Upper lobe of right lung (tissue), 1 donor: ENCODE results near the gene POGLUT3. TPM values are rescaled to one million over a fixed set of nuclear protein-coding genes. Genes with fewer than 3 reads are reported as not detected.

ENCODE experiments used
- ATAC-seq: fragments of 200-7000 bp; cut with Tn5 transposase; one replicate; pipeline ENCODE4 v1.9.1; 2020; ENCODE audit warnings: mild to moderate bottlenecking, moderate library complexity
- DNase-seq: peaks from one replicate; pipeline ENCODE4 v3.0.0-alpha.2; 2020
- H3K27ac ChIP-seq: fragments of 200-600 bp; one replicate; pipeline ENCODE4 v1.8.0; 2022
- H3K27me3 ChIP-seq: fragments of 200-600 bp; one replicate; pipeline ENCODE4 v1.8.0; 2022; ENCODE audit warnings: mild to moderate bottlenecking
- H3K36me3 ChIP-seq: fragments of 200-600 bp; one replicate; pipeline ENCODE4 v1.8.0; 2022
- H3K4me1 ChIP-seq: fragments of 200-600 bp; one replicate; pipeline ENCODE4 v1.8.0; 2022
- H3K4me3 ChIP-seq: fragments of 200-600 bp; one replicate; pipeline ENCODE4 v1.8.0; 2022; ENCODE audit warnings: mild to moderate bottlenecking
- H3K9me3 ChIP-seq: fragments of 200-600 bp; one replicate; pipeline ENCODE4 v1.8.0; 2022
- CTCF ChIP-seq: fragments of 200-600 bp; IDR thresholded peaks from one replicate; pipeline ENCODE4 v1.8.0; 2022; ENCODE audit warnings: antibody characterized with exemption
- intact Hi-C: fragments of 100-400 bp; cut with DNase I; formaldehyde crosslinking; loops from one replicate; pipeline ENCODE4 v1.11.0; 2022
- total RNA-seq: library from RNA; stranded (reverse); fragmentation: NEBNext Ultra II Directional; extraction: Animal tissue kit (Norgen Biotek cat#: 25700); gene quantifications from one replicate; pipeline ENCODE4 v1.2.1, GENCODE V29; 2021
- donor health status: DM: no; HTN: yes; CAD: no; lungs with severe emphysema.

The POGLUT3 gene
- total RNA-seq, 1 donor from 2014 or later, result 23.3 TPM

- TF ChIP-seq CTCF, result no peak
- no peaks in the 10 kb centered on the region for H3K9me3 ChIP-seq
- ATAC-seq, result no peak
- H3K36me3 ChIP-seq, result peaks cover 15% of the 10 kb centered on the region
- no peak for DNase-seq
- no peaks in the 10 kb centered on the region for H3K4me1 ChIP-seq
- no peak overlapping the region for H3K4me3 ChIP-seq
- H3K27ac ChIP-seq, result no peak overlapping the region
- intact Hi-C loops, result no loop called here
- H3K27me3 ChIP-seq, result no peaks in the 10 kb centered on the region
Observed at GRCh38 chr11:108516125-108516524, 17.9 kb upstream of the POGLUT3 start.

GRCh38 chr11:108512708-108513107, 14.5 kb upstream of the POGLUT3 start:
- ATAC-seq (no peak), DNase-seq (no peak)
- Histone ChIP-seq H3K4me3 (no peak overlapping the region), H3K9me3 (no peaks in the 10 kb centered on the region), H3K4me1 (no peaks in the 10 kb centered on the region), H3K27ac (no peak overlapping the region), H3K36me3 (peaks cover 11% of the 10 kb centered on the region), H3K27me3 (no peaks in the 10 kb centered on the region)
- intact Hi-C loops, result no loop called here
- no peak for TF ChIP-seq CTCF

- peaks cover 4% of the 10 kb centered on the region for H3K36me3 ChIP-seq
- ATAC-seq (no peak), DNase-seq (no peak)
- H3K4me1 ChIP-seq, result no peaks in the 10 kb centered on the region
- H3K27me3 ChIP-seq, result no peaks in the 10 kb centered on the region
- H3K4me3 ChIP-seq, result no peak overlapping the region
- H3K9me3 ChIP-seq, result no peaks in the 10 kb centered on the region
- no peak overlapping the region for H3K27ac ChIP-seq
- intact Hi-C loops, result no loop called here
- no peak for TF ChIP-seq CTCF
Observed at GRCh38 chr11:108511851-108512474, 13.8 kb upstream of the POGLUT3 start.

GRCh38 chr11:108508653-108509593, 10.7 kb upstream of the POGLUT3 start:
- Histone ChIP-seq H3K27me3 (no peaks in the 10 kb centered on the region), H3K36me3 (no peaks in the 10 kb centered on the region), H3K27ac (no peak overlapping the region), H3K4me1 (no peaks in the 10 kb centered on the region), H3K9me3 (no peaks in the 10 kb centered on the region), H3K4me3 (no peak overlapping the region)
- TF ChIP-seq CTCF, result no peak
- DNase-seq (no peak), ATAC-seq (no peak)
- intact Hi-C loops, result no loop called here

GRCh38 chr11:108501396-108501795, 3.2 kb upstream of the POGLUT3 start:
- H3K36me3 ChIP-seq, result no peaks in the 10 kb centered on the region
- ATAC-seq (no peak), DNase-seq (no peak)
- no peak overlapping the region for H3K4me3 ChIP-seq
- no peaks in the 10 kb centered on the region for H3K27me3 ChIP-seq
- no peak for TF ChIP-seq CTCF
- H3K9me3 ChIP-seq, result no peaks in the 10 kb centered on the region
- intact Hi-C loops, result no loop called here
- H3K27ac ChIP-seq, result no peak overlapping the region
- H3K4me1 ChIP-seq, result no peaks in the 10 kb centered on the region
